ENCODE results near the gene TEX47.

Gene TEX47

DNA sequence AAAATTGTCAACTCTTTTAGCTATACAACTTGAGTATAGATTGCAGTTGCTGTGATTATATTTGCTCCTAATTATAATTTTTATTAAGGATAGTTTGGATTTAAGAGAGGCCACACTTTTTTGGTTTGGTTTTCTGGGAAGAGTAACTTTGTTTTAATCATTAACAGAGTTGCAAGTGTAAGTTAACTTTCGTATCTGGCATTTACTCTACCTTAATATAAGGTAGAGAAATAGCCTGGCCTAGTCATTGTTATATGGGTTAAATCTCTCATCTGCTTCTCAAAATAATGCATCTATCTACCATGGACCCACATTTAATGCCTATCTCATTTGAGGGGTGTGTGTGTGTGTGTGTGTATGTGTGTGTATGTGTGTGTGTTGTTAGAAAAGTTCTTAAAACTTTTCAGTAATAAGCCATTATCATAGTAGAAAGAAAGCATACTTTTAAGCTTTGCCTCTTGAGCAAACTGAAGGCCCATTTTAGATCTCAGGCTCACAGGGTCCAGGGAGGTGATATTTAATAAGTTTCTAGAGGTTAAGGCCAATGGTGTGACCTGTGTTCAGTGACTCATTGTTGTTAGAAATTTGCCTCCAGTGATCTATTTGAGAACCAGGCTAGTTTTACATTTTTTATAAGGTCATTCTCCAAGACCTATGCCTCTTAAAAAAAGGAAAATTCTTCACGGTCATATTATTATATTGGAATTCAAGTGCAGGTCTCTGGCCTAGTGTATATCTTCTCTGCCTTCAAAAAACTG is 10.9 kb upstream of the TEX47 start:
- TF ChIP-seq, protein P1, sequence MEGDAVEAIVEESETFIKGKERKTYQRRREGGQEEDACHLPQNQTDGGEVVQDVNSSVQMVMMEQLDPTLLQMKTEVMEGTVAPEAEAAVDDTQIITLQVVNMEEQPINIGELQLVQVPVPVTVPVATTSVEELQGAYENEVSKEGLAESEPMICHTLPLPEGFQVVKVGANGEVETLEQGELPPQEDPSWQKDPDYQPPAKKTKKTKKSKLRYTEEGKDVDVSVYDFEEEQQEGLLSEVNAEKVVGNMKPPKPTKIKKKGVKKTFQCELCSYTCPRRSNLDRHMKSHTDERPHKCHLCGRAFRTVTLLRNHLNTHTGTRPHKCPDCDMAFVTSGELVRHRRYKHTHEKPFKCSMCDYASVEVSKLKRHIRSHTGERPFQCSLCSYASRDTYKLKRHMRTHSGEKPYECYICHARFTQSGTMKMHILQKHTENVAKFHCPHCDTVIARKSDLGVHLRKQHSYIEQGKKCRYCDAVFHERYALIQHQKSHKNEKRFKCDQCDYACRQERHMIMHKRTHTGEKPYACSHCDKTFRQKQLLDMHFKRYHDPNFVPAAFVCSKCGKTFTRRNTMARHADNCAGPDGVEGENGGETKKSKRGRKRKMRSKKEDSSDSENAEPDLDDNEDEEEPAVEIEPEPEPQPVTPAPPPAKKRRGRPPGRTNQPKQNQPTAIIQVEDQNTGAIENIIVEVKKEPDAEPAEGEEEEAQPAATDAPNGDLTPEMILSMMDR (IDR thresholded peaks at IDR 0.05; ENCODE audit: low read depth, low read length) = no peak
- no peak for DNase-seq
- no peaks in the 10 kb centered on the region for H3K27me3 ChIP-seq (ENCODE audit: insufficient read depth, low read depth, severe bottlenecking)
- no peak overlapping the region for H3K27ac ChIP-seq
- H3K9me3 ChIP-seq (ENCODE audit: severe bottlenecking) = no peaks in the 10 kb centered on the region
- no peaks in the 10 kb centered on the region for H3K36me3 ChIP-seq
- no peak overlapping the region for H3K4me3 ChIP-seq (ENCODE audit: low read depth, low read length)

DNA sequence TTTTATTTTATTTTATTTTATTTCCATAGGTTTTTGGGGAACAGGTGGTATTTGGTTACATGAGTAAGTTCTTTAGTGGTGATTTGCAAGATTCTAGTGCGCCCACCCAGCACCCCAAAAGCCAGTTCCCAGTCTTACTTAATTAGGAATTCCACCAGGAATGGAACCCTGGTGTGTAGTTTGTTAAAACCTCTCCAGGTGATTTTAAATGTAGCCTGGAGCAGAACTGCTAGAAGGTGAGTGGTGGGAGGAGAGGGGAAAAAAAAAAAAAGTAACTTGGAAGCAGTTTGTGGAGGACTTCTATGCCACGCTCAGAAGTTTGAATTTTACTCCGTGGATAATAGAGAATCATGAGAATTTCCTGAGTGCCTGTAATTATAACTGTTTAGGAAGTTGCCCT is 5.5 kb upstream of the TEX47 start:
- no peak overlapping the region for H3K27ac ChIP-seq
- DNase-seq = no peak
- no peaks in the 10 kb centered on the region for H3K9me3 ChIP-seq (ENCODE audit: severe bottlenecking)
- no peak overlapping the region for H3K4me3 ChIP-seq (ENCODE audit: low read depth, low read length)
- H3K36me3 ChIP-seq = no peaks in the 10 kb centered on the region
- TF ChIP-seq, protein P1 (IDR thresholded peaks at IDR 0.05; ENCODE audit: low read depth, low read length) = no peak
- H3K27me3 ChIP-seq (ENCODE audit: insufficient read depth, low read depth, severe bottlenecking) = no peaks in the 10 kb centered on the region

DNA sequence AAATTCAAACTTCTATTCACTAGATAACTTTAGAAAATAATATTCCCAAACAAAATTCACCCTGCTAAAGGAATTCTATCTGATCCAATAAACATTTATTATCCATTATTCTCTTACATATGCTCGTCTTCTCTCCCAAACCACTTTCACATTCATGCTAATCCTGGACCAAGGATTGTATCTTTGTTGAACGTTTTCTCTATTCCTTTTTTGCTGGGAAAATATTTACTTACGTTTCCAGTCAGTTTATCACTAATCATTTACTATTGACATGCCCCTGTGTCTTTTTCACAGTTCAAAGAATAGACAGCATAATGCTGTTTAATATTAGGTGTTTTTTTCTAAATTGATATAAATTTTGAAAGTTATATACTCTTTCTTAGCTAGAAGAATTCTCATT is 3.2 kb downstream of the TEX47 start:
- H3K36me3 ChIP-seq = no peaks in the 10 kb centered on the region
- H3K27ac ChIP-seq = no peak overlapping the region
- no peaks in the 10 kb centered on the region for H3K9me3 ChIP-seq (ENCODE audit: severe bottlenecking)
- no peaks in the 10 kb centered on the region for H3K27me3 ChIP-seq (ENCODE audit: insufficient read depth, low read depth, severe bottlenecking)
- no peak for DNase-seq
- no peak overlapping the region for H3K4me3 ChIP-seq (ENCODE audit: low read depth, low read length)
- TF ChIP-seq, protein P1 (IDR thresholded peaks at IDR 0.05; ENCODE audit: low read depth, low read length) = no peak

DNA sequence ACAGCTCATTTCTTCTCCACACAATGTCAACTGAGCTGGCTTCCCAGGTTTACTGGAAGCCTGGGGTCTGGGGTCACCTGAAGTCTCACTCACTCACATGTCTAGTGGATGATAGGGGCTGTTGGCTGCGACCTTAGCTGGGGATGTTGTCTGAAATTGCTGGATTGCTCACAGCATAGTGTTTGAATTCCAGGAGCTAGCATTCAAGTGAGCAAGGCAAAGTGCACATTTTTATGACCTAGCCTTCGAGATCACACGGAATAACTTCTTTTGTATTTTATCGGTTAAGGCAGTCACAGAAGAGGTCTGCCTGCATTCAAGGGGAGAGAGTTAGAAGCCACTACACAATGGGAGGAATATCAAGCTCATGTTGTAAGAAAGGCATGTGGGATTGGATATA is 3.6 kb downstream of the TEX47 start:
- Histone ChIP-seq H3K27ac (no peak overlapping the region), H3K27me3 (ENCODE audit: insufficient read depth, low read depth, severe bottlenecking) (no peaks in the 10 kb centered on the region), H3K36me3 (no peaks in the 10 kb centered on the region), H3K9me3 (ENCODE audit: severe bottlenecking) (no peaks in the 10 kb centered on the region), H3K4me3 (ENCODE audit: low read depth, low read length) (no peak overlapping the region)
- TF ChIP-seq, protein P1 (IDR thresholded peaks at IDR 0.05; ENCODE audit: low read depth, low read length) = no peak
- DNase-seq = no peak

DNA sequence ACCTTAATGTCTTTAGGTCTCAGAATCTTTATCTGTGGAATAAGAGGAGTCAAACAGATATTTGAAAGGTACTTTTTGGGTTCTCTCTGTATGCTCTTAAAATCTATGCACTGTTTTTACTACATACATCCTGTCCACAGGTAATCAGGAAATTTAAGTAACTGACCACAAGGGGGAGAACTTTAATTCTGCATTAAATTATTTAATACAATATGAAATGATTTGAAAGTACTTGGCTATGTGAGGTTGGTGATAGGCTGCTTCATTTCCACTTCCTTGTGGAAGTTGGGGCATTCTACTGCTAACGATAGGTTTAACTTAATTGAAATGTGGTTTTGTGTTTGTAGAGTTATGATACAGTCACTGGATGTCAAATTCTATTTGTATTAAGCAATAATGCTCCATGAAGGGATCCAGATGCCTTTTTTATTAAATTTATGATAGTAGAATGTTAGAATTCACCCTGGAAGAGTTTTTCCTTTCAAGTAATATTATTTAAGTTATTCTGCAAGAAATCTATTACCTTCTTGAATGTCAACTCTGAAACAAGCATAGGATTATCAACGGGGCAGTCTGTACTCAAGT is 6.0 kb downstream of the TEX47 start:
- TF ChIP-seq, protein P1 (IDR thresholded peaks at IDR 0.05; ENCODE audit: low read depth, low read length) = no peak
- H3K4me3 ChIP-seq (ENCODE audit: low read depth, low read length) = no peak overlapping the region
- no peak for DNase-seq

More for the DNA sequence above, 6.0 kb downstream of the TEX47 start:
- H3K27ac ChIP-seq = no peak overlapping the region
- no peaks in the 10 kb centered on the region for H3K27me3 ChIP-seq (ENCODE audit: insufficient read depth, low read depth, severe bottlenecking)
- no peaks in the 10 kb centered on the region for H3K9me3 ChIP-seq (ENCODE audit: severe bottlenecking)
- H3K36me3 ChIP-seq = no peaks in the 10 kb centered on the region

Measured in WERI-Rb-1 (cell line).